Kasumi-1 (cell line): ENCODE measurements around the gene ACAP2.
"Not testable (repeated sequence)": the region's sequence is repeated elsewhere in the genome, so short reads cannot be mapped to it uniquely, and the experiment has no call there.

Experiments
- DNase-seq, 2 experiments: peaks; one replicate each; lab custom pipeline; 2025; lab: John Stamatoyannopoulos, UW

Gene ACAP2

DNA sequence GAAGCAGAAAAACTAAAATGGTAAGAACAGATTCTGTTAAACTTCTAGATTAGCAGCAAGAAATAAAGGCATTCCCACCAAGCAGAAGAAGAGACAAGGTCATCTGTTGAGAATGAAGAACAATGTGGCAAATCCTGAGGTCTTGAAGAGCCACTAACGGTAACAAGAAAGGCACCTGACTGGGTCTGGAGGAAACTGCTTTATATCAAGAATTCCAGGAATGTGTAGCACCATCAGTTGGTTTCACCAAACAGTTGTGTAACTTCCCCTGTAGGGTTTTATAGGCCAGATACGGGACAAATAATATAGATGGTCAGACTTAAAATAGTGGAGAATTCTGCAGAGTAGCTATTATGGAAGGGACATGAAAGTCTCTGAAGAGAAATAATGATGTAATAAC is 57.3 kb downstream of the ACAP2 start:
- no peak for DNase-seq

- DNase-seq: no peak
These were observed 57.9 kb downstream of the ACAP2 start for GRCh38 chr3:195384952-195385351.

GRCh38 chr3:195372220-195372619 is 70.6 kb downstream of the ACAP2 start:
- DNase-seq: no peak

- DNase-seq: no peak
These were observed 76.5 kb downstream of the ACAP2 start for GRCh38 chr3:195366200-195366925.

DNA sequence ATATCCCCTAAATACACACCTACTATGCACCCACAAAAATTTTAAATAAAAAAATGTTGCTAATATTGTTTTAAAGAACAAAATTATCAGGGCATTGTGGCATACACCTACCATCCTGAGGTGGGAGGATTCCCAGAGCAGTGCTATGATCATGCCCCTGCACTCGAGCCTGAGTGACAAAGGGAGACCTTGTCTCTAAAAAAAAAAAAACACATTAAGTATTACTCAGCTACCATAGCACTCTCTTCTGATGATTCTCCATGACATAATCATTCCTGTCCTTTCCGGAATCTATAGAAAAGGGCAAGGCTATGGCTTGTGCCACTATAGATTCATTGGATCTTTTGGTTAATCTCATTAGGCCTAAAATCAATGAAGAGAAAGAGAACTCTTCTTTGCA is 77.4 kb downstream of the ACAP2 start:
- DNase-seq: no peak

DNA sequence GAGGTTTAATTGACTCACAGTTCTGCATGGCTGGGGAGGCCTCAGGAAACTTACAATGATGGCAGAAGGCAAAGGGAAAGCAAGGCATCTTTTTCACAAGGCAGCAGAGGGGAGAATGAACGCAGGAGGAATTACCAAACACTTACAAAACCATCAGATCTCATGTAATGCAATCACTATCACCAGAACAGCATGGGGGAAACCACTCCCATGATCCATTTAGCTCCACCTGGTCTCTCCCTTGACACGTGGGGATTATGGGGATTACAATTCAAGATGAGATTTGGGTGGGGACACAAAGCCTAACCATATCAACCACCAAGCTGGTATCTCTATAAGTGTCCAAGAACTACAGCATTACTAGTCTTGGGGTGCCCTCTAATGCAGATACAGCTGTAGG is 85.0 kb downstream of the ACAP2 start:
- not testable (repeated sequence) for DNase-seq

- DNase-seq: no peak
These were observed 86.4 kb downstream of the ACAP2 start for GRCh38 chr3:195356151-195357086.

DNA sequence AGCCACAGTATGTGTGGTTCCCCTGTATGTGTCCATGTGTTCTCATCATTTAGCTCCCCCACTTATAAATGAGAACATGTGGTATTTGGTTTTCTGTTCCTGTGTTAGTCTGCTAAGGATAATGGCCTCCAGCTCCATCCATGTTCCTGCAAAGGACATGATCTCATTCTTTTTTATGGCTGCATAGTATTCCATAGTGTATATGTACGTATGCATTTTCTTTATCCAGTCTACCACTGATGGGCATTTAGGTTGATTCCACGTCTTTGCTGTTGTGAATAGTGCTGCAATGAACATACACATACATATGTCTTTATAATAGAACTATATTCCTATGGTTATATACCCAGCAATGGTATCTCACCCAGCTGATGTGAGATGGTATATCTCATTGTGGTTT is 88.8 kb downstream of the ACAP2 start:
- not testable (repeated sequence) for DNase-seq

GRCh38 chr3:195352895-195353488 is 89.8 kb downstream of the ACAP2 start:
- DNase-seq: no peak

DNA sequence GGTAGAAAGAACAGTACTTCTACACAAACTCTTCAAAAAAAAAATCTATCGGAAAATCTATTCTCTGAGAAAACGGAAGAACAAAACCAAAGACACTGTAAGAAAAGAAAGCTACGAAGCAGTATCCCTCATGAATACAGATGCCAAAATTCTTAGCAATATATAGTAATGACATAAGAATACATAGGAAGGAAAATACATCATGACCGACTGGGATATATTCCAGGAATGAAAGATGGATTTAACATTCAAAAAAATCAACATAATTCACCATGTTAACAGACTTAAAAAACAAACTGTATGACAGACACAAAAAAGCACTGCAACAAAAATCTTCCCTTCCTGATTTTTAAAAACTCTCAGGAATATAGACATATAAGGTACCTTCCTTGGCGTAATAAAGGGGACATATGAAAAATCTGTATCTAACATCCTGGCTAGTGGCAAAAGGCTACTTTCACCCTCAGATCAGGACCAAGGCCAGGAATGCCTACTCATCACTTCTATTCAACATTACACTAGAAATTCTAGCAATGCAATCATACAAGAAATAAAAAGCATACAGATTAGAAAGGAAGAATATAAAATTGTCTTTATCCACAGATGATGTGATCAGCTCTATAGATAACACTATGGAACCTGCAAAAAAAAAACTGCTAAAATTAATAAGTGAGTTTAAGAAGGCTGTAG is 94.2 kb downstream of the ACAP2 start:
- DNase-seq: no peak

GRCh38 chr3:195337747-195338146 is 105.1 kb downstream of the ACAP2 start:
- DNase-seq: no peak

DNA sequence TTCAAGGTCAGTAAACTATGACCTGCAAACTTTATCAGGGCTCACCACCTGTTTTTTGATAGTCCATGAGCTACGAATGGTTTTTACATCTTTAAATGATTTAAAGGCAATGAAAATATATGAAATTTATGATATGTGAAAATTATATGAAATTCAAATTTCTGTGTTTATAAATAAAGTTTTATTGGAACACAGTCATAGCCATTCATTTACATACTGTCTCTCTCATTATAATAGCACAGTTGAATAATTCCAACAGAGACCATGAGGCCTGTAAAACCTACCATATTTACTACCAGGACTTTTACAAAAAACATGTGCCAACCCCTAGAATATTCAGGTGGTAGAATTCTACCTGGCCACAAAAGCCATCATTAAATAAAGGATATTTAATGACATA is 107.9 kb downstream of the ACAP2 start:
- DNase-seq: no peak

DNA sequence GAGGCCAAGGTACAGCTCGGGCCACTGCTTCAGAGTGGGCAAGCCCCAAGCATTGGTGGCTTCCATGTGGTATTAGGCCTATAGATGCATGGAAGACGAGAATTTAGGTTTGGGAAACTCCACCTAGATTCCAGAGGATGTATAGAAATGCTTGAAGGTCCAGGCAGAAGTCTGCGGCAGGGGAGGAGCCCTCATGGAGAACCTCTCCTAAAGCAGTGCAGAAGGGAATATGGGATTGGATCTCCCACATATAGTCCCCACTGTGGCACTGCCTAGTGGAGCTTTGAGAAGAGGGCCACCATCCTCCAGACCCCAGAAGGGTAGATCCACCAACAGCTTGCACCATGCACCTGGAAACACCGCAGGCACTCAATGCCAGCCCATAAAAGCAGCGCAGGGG is 123.8 kb downstream of the ACAP2 start:
- no peak for DNase-seq

DNA sequence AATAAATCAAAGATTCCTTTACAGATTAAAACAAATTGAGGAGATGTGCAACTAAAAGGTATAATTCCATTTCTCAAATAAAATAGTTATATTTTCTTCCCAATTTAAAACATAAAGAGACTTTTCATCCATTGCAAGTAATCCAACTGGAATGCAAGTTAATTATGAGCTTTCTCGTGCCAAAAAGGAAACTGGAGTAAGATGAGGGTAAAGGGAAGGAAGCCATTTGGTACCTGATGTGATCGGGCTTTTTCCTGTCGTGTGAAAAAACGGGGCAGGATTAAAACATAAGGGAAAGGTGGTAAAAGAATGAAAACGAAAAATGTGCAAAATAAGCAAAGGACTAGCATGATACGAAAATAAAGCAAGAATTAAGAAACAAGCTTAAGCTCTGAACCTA is 130.1 kb downstream of the ACAP2 start:
- DNase-seq: no peak

DNA sequence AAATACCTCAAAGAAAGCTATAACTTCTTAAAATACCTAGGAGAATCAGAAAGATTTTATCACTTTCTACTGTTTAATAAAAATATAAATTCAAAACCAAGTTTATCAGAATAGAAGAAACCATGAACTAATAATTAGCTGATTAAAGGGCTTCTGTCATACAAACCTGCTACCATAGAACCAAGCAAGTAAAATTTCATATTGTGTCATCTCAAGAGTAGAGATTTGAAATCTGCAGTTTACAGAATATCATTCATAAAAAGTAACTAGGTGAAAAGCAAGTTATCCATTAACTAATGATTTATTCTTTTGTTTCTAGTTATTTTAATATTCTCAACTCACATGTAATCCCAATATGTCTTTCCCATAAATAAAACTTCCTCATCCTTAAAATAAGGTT is 135.1 kb downstream of the ACAP2 start:
- DNase-seq: no peak

DNA sequence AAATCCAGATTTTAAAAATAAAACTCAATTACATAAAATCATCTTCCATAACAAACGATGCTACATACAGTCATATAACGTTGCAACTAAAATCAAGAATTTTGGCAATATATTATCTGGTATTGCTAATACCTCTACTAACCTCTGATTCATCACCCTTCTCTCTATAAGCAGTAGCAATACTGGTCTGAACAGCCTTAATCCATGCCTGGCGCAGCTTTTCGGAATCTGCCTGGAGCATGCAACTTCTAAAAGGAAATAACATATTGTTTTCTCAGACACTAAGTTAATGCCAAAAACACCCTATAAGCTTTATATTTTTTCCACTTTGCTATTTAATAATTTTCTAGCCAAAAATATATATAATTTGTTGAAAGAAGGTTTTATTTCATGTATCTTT is 136.5 kb downstream of the ACAP2 start:
- no peak for DNase-seq

GRCh38 chr3:195302431-195302830 is 140.4 kb downstream of the ACAP2 start:
- no peak for DNase-seq

- no peak for DNase-seq
These were observed 145.4 kb downstream of the ACAP2 start for GRCh38 chr3:195297446-195297845.

DNA sequence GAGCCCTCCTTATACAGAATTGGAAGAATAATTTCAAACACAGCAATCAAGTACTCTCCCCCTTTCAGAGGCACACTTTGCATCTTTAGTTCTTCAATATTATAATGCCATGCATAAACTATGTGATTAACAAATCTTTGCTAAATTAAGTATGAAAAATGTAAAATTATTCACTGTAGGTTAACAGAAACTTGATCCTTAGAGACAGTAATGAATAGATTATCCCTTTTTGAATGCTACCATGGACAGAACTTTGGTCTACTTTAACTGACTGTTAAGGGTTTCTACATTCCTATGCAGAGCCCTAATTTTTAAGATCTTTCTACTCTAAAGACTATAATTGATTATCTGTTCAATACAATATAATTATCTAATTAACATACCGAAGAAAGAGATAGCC is 146.2 kb downstream of the ACAP2 start:
- DNase-seq: no peak

DNA sequence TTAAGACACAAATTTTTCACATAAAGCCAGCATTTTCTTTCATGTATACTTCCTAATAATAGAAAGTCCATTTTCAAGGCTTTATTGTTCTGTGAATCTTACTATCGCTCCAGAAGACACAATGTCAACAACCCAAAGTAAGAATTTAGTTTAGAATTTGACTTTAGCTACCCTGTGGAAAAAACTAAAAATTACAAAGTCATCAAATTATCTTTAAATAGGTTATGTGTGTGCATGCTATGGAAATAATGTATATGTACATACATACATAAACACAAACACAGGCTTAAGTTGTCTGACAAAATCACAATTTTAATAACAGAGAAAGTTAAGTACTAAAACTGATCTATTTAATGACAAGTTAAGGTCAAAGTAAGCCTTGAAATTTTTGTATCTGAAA is 151.7 kb downstream of the ACAP2 start:
- DNase-seq: no peak

- not testable (repeated sequence) for DNase-seq
These were observed 152.2 kb downstream of the ACAP2 start for GRCh38 chr3:195290643-195291042.
